Measurements from ENCODE around the gene HK3.

Gene HK3

GRCh38 chr5:176904276-176904675, 5.1 kb upstream of the HK3 start:
- Histone ChIP-seq H3K36me3 (ENCODE audit: insufficient read depth, low read length) (peaks cover 84% of the 10 kb centered on the region), H3K9ac (ENCODE audit: low read length) (no peak overlapping the region), H3K4me1 (ENCODE audit: insufficient read depth, low read length, severe bottlenecking) (no peaks in the 10 kb centered on the region), H2AFZ (ENCODE audit: low read length) (no peak overlapping the region), H3F3A (ENCODE audit: insufficient read depth, low read length) (no peaks in the 10 kb centered on the region), H3K9me2 (ENCODE audit: low read depth, low read length) (no peaks in the 10 kb centered on the region), H3K9me3 (ENCODE audit: low read length) (no peaks in the 10 kb centered on the region), H3K4me3 (ENCODE audit: low read depth, low read length, poor library complexity, severe bottlenecking) (no peak overlapping the region), H3K4me2 (ENCODE audit: low read length) (no peak overlapping the region), H3K79me2 (ENCODE audit: insufficient read depth, low read length) (no peaks in the 10 kb centered on the region), H3K27me3 (ENCODE audit: insufficient read depth, low read length) (no peaks in the 10 kb centered on the region), H4K20me1 (ENCODE audit: insufficient read depth, low read length) (no peaks in the 10 kb centered on the region), H3K27ac (ENCODE audit: low read depth, low read length, poor library complexity, severe bottlenecking) (no peak overlapping the region)
- TF ChIP-seq CTCF (IDR thresholded peaks at IDR 0.05; ENCODE audit: low read length) (no peak), EZH2 (IDR thresholded peaks at IDR 0.05; ENCODE audit: borderline replicate concordance, low read length) (no peak)

GRCh38 chr5:176902911-176903664, 3.9 kb upstream of the HK3 start:
- Histone ChIP-seq H3K27me3 (ENCODE audit: insufficient read depth, low read length) (no peaks in the 10 kb centered on the region), H3K27ac (ENCODE audit: low read depth, low read length, poor library complexity, severe bottlenecking) (no peak overlapping the region), H3K4me3 (ENCODE audit: low read depth, low read length, poor library complexity, severe bottlenecking) (no peak overlapping the region), H2AFZ (ENCODE audit: low read length) (no peak overlapping the region), H3K4me1 (ENCODE audit: insufficient read depth, low read length, severe bottlenecking) (no peaks in the 10 kb centered on the region), H3K9ac (ENCODE audit: low read length) (no peak overlapping the region), H4K20me1 (ENCODE audit: insufficient read depth, low read length) (no peaks in the 10 kb centered on the region), H3K36me3 (ENCODE audit: insufficient read depth, low read length) (peaks cover 72% of the 10 kb centered on the region), H3K9me2 (ENCODE audit: low read depth, low read length) (no peaks in the 10 kb centered on the region), H3K79me2 (ENCODE audit: insufficient read depth, low read length) (no peaks in the 10 kb centered on the region), H3K9me3 (ENCODE audit: low read length) (no peaks in the 10 kb centered on the region), H3K4me2 (ENCODE audit: low read length) (no peak overlapping the region), H3F3A (ENCODE audit: insufficient read depth, low read length) (no peaks in the 10 kb centered on the region)
- TF ChIP-seq EZH2 (IDR thresholded peaks at IDR 0.05; ENCODE audit: borderline replicate concordance, low read length) (no peak), CTCF (IDR thresholded peaks at IDR 0.05; ENCODE audit: low read length) (no peak)

GRCh38 chr5:176902102-176902814, 3.1 kb upstream of the HK3 start:
- Histone ChIP-seq H3K9me3 (ENCODE audit: low read length) (no peaks in the 10 kb centered on the region), H3F3A (ENCODE audit: insufficient read depth, low read length) (no peaks in the 10 kb centered on the region), H3K9ac (ENCODE audit: low read length) (no peak overlapping the region), H3K4me2 (ENCODE audit: low read length) (no peak overlapping the region), H3K79me2 (ENCODE audit: insufficient read depth, low read length) (no peaks in the 10 kb centered on the region), H3K4me3 (ENCODE audit: low read depth, low read length, poor library complexity, severe bottlenecking) (no peak overlapping the region), H2AFZ (ENCODE audit: low read length) (no peak overlapping the region), H3K9me2 (ENCODE audit: low read depth, low read length) (no peaks in the 10 kb centered on the region), H3K27me3 (ENCODE audit: insufficient read depth, low read length) (no peaks in the 10 kb centered on the region), H3K4me1 (ENCODE audit: insufficient read depth, low read length, severe bottlenecking) (no peaks in the 10 kb centered on the region), H3K27ac (ENCODE audit: low read depth, low read length, poor library complexity, severe bottlenecking) (no peak overlapping the region), H4K20me1 (ENCODE audit: insufficient read depth, low read length) (no peaks in the 10 kb centered on the region), H3K36me3 (ENCODE audit: insufficient read depth, low read length) (peaks cover 64% of the 10 kb centered on the region)
- no peak for TF ChIP-seq EZH2 (IDR thresholded peaks at IDR 0.05; ENCODE audit: borderline replicate concordance, low read length)
- TF ChIP-seq CTCF (IDR thresholded peaks at IDR 0.05; ENCODE audit: low read length) = no peak

Measured in OCI-LY1 (cell line).